Calu3 (cell line): Measurements from ENCODE around the gene HIVEP3. TPM values are rescaled to one million over a fixed set of nuclear protein-coding genes. Genes with fewer than 3 reads are reported as not detected.
A peak's percentile ranks its signal among the peaks of the same experiment; 100 is the strongest.

Experiments used
- BruUV-seq: library from RNA; stranded (reverse); fragments of 400-500 nt; replicated peaks from 2 replicates; lab custom pipeline; 2021; lab: Mats Ljungman, UMichigan
- CTCF ChIA-PET: fragments of 300-600 bp; sonication (Branson Sonifier 250); formaldehyde crosslinking; loops from one replicate; lab custom pipeline; 2022; ENCODE audit warnings: antibody characterized with exemption; lab: Charles Lee
- DNase-seq: peaks from one replicate; pipeline ENCODE4 v3.0.0; 2022
- H3K27ac Mint-ChIP-seq: one replicate; pipeline ENCODE4 v1.8.0; 2022; ENCODE audit warnings: mixed read lengths; ENCODE audit not compliant: unreplicated experiment
- H3K27me3 Mint-ChIP-seq: one replicate; pipeline ENCODE4 v1.8.0; 2022; ENCODE audit warnings: mixed read lengths; ENCODE audit not compliant: unreplicated experiment
- H3K36me3 Mint-ChIP-seq: one replicate; pipeline ENCODE4 v1.8.0; 2022; ENCODE audit warnings: mild to moderate bottlenecking, moderate library complexity, mixed read lengths; ENCODE audit not compliant: insufficient read depth, unreplicated experiment
- H3K4me1 Mint-ChIP-seq: one replicate; pipeline ENCODE4 v1.8.0; 2022; ENCODE audit warnings: mild to moderate bottlenecking, low read depth, mixed read lengths; ENCODE audit not compliant: unreplicated experiment
- H3K4me3 Mint-ChIP-seq: one replicate; pipeline ENCODE4 v1.8.0; 2022; ENCODE audit warnings: mild to moderate bottlenecking, low read depth, moderate library complexity, mixed read lengths; ENCODE audit not compliant: unreplicated experiment
- H3K9me3 Mint-ChIP-seq: one replicate; pipeline ENCODE4 v1.8.0; 2022; ENCODE audit warnings: low read depth, mixed read lengths; ENCODE audit not compliant: unreplicated experiment
- intact Hi-C: fragments of 100-400 bp; cut with micrococcal nuclease; formaldehyde crosslinking; loops from one replicate; pipeline ENCODE4 v1.10.0; 2022; ENCODE audit not compliant: unreplicated experiment
- total RNA-seq: library from RNA; stranded (reverse); gene quantifications from 2 replicates; pipeline ENCODE4 v1.2.3, GENCODE V29; 2022
- TF ChIP-seq, protein P1 (sequence below): fragments of 200-600 bp; IDR thresholded peaks from one replicate; pipeline ENCODE4 v1.8.0; 2022; ENCODE audit warnings: antibody characterized with exemption; ENCODE audit not compliant: unreplicated experiment

The HIVEP3 gene
- total RNA-seq, 1 experiment from 2014 or later: 9.0 TPM

DNA sequence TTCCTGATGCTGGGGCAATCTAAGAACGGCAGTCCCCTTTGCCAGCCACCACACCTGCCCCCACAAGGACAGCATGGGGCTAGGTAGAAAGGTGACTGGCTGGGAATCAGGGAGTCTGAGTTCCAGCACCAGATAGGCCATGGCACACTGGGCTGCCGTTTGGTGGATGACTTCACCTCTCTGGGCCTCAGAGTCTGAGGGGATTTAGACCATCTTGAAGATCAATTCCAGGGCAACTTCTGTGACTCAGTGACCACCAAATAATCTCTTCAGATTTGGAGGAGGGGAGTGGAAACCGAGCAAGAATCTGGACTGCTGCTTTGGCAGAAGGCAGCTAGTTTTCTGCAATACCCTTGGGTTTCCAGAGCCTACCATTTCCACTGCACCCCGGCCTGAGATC is 342.1 kb downstream of the HIVEP3 start:
- Mint-ChIP-seq H3K4me3 (no peak overlapping the region), H3K27me3 (no peaks in the 10 kb centered on the region), H3K9me3 (no peaks in the 10 kb centered on the region), H3K4me1 (no peaks in the 10 kb centered on the region), H3K36me3 (no peaks in the 10 kb centered on the region), H3K27ac (no peak overlapping the region)
- BruUV-seq: no TSS peak
- intact Hi-C loops: no loop called here
- CTCF ChIA-PET: no interaction called here
- no peak for DNase-seq
- TF ChIP-seq, protein P1, sequence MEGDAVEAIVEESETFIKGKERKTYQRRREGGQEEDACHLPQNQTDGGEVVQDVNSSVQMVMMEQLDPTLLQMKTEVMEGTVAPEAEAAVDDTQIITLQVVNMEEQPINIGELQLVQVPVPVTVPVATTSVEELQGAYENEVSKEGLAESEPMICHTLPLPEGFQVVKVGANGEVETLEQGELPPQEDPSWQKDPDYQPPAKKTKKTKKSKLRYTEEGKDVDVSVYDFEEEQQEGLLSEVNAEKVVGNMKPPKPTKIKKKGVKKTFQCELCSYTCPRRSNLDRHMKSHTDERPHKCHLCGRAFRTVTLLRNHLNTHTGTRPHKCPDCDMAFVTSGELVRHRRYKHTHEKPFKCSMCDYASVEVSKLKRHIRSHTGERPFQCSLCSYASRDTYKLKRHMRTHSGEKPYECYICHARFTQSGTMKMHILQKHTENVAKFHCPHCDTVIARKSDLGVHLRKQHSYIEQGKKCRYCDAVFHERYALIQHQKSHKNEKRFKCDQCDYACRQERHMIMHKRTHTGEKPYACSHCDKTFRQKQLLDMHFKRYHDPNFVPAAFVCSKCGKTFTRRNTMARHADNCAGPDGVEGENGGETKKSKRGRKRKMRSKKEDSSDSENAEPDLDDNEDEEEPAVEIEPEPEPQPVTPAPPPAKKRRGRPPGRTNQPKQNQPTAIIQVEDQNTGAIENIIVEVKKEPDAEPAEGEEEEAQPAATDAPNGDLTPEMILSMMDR: no peak

DNA sequence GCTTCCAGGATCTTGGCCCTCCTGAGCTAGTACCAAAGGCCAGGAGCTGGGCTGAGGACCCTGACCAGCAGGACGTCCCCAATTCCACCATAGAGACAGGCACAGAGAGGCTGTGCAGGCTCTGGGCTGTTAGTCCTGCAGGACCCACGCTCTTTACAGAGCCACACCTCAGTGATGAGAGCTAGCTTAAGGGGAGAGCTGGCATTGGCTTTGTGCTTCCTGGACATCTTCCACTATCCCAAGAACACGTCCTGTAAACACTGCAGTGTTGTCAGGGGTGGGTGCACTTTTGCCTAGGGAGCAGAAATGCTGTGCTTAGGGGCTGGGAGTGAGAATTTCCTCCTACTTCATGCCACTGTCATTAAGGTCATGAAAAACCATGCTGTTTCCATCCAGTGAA is 342.5 kb downstream of the HIVEP3 start:
- BruUV-seq: no TSS peak
- TF ChIP-seq, protein P1: no peak
- Mint-ChIP-seq H3K4me1 (no peaks in the 10 kb centered on the region), H3K27ac (no peak overlapping the region), H3K36me3 (no peaks in the 10 kb centered on the region), H3K27me3 (no peaks in the 10 kb centered on the region), H3K9me3 (no peaks in the 10 kb centered on the region), H3K4me3 (no peak overlapping the region)
- CTCF ChIA-PET: interaction anchor here (1.1 kb wide), 1 partner anchor 450 kb away, joined by 3 read pairs; no protein-coding TSS in a partner anchor
- intact Hi-C loops: no loop called here
- no peak for DNase-seq

DNA sequence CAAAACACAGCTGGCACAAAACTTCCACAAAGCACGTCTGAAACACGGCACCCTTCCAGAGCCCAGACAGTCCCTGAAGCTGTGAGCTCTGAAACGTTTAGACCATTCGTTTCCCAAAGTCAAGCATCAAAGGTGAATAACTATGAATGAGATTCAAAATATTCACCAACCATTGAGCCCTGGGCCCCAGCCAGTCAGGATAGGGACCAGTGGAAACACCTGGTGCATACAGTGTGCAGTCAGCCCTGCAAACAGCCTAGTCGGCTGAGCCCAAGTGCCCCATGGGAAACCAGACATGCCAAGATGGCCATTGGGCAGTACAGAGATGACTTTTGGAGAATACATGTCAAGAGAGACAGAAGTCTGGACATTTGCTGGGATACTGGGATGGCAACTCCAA is 343.9 kb downstream of the HIVEP3 start:
- no peak overlapping the region for H3K4me3 Mint-ChIP-seq
- no peak overlapping the region for H3K27ac Mint-ChIP-seq
- H3K9me3 Mint-ChIP-seq: no peaks in the 10 kb centered on the region
- no peak for DNase-seq
- H3K27me3 Mint-ChIP-seq: no peaks in the 10 kb centered on the region
- CTCF ChIA-PET: interaction anchor here (1.4 kb wide), 1 partner anchor 221 kb away, joined by 3 read pairs; no protein-coding TSS in a partner anchor
- no peaks in the 10 kb centered on the region for H3K36me3 Mint-ChIP-seq
- no TSS peak for BruUV-seq
- H3K4me1 Mint-ChIP-seq: no peaks in the 10 kb centered on the region
- intact Hi-C loops: loop anchor here (2.0 to 5.0 kb wide), 2 partner anchors 220 to 572 kb away; no protein-coding TSS in a partner anchor
- TF ChIP-seq, protein P1: no peak

DNA sequence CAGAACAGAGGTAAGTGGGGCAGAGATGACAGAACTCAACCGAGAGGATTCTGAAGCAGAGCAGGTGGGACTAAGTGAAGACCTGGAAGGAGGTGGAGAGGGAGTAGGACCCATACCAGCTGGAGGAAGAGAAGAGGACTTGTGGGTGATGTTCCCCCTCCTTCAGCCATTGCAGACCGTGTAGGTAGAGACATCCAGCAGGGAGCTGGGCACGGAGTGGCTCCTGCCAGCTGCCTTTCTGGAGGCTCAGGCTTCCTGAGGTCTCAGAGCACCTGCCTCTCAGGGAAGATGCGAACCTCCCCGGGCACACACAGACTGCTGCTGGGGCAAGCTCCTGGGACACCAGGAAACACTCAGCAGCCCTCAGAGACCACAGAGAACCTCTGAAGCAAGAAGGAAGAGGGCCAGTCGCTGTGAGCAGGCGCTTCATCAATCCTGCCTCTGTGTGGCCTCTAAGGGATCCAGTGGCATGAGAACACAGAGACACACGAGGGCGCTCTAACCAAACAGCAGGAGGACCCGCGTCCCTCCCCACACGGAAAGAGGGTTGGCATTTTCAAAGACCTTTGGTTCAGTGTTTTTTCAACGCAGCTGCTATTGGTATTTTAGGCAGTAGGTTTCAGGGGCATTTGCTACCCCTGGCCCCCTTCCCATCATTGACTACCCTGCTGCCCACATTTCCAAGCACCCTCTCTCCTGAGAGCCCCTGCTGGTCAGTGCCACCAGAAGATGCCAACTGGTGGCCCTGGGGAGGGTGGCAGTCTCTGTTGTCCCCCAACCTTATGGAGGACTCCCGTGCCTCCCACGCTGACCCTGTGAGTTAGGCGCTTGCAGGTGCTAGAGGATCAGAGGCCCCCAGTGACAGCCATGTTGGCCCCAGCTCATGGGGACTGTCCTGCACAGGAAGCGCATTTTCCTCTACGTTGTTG is 344.7 kb downstream of the HIVEP3 start:
- CTCF ChIA-PET: interaction anchor here (0.8 to 2.2 kb wide), 5 partner anchors 59 to 599 kb away, joined by 3 to 6 read pairs (median 3); no protein-coding TSS in a partner anchor
- no peaks in the 10 kb centered on the region for H3K36me3 Mint-ChIP-seq
- H3K27ac Mint-ChIP-seq: no peak overlapping the region
- DNase-seq: peak; percentile 78
- no TSS peak for BruUV-seq
- intact Hi-C loops: loop anchor here (2.0 to 5.0 kb wide), 2 partner anchors 221 to 573 kb away; no protein-coding TSS in a partner anchor
- H3K9me3 Mint-ChIP-seq: no peaks in the 10 kb centered on the region
- H3K4me3 Mint-ChIP-seq: no peak overlapping the region
- TF ChIP-seq, protein P1: peak; percentile 79
- no peaks in the 10 kb centered on the region for H3K27me3 Mint-ChIP-seq
- H3K4me1 Mint-ChIP-seq: no peaks in the 10 kb centered on the region
